Fibroblast of lung (primary cell): ENCODE data around the gene SMCHD1. TPM values are rescaled to one million over a fixed set of nuclear protein-coding genes. Genes with fewer than 3 reads are reported as not detected.

Source experiments
- DNase-seq, 2 donors: peaks; one replicate each; pipeline versions ENCODE4 v3.0.0 to v3.0.0-alpha.2; 2010; ENCODE audit warnings: low read depth in 2 of 2
- H2AFZ ChIP-seq: 2 replicates; pipeline ENCODE4 v1.5.1; 2012; ENCODE audit warnings: low read length, control low read depth, inconsistent platforms
- H3K27ac ChIP-seq: 2 replicates; pipeline ENCODE4 v1.5.1; 2011; ENCODE audit warnings: low read length, control low read depth; ENCODE audit not compliant: insufficient read depth
- H3K27me3 ChIP-seq: 2 replicates; pipeline ENCODE4 v1.5.1; 2011; ENCODE audit warnings: mild to moderate bottlenecking, low read length; ENCODE audit not compliant: control insufficient read depth, insufficient read depth
- H3K36me3 ChIP-seq: 2 replicates; pipeline ENCODE4 v1.5.1; 2011; ENCODE audit warnings: low read length; ENCODE audit not compliant: control insufficient read depth, insufficient read depth
- H3K4me1 ChIP-seq: 2 replicates; pipeline ENCODE4 v1.5.1; 2011; ENCODE audit warnings: low read length; ENCODE audit not compliant: control insufficient read depth, insufficient read depth; ENCODE audit errors: extremely low read depth
- H3K4me2 ChIP-seq: 2 replicates; pipeline ENCODE4 v1.5.1; 2011; ENCODE audit warnings: low read length, control low read depth; ENCODE audit not compliant: insufficient read depth; ENCODE audit errors: extremely low read depth
- H3K4me3 ChIP-seq, 4 experiments: fragments of 200-600 bp in 1 of 4; sonication (generic) in 1 of 4; replicated peaks in 1 of 4; 2 replicates each; pipeline ENCODE4 v1.5.1; 2011 to 2016; ENCODE audit warnings: low read length in 4 of 4, low read depth in 3 of 4, mild to moderate bottlenecking in 3 of 4, control low read depth in 2 of 4, inconsistent platforms in 1 of 4, mixed read lengths in 1 of 4; ENCODE audit not compliant: insufficient read depth in 1 of 4; ENCODE audit errors: control extremely low read depth in 1 of 4
- H3K79me2 ChIP-seq: 2 replicates; pipeline ENCODE4 v1.5.1; 2012; ENCODE audit warnings: mild to moderate bottlenecking, low read length, inconsistent platforms; ENCODE audit not compliant: control insufficient read depth, insufficient read depth
- H3K9ac ChIP-seq: 2 replicates; pipeline ENCODE4 v1.5.1; 2011; ENCODE audit warnings: mild to moderate bottlenecking, low read length, control low read depth; ENCODE audit not compliant: insufficient read depth
- H3K9me3 ChIP-seq: 2 replicates; pipeline ENCODE4 v1.5.1; 2012; ENCODE audit warnings: low read depth, low read length; ENCODE audit not compliant: control insufficient read depth, insufficient read depth
- H4K20me1 ChIP-seq: 2 replicates; pipeline ENCODE4 v1.5.1; 2011; ENCODE audit warnings: low read length; ENCODE audit not compliant: control insufficient read depth, insufficient read depth; ENCODE audit errors: extremely low read depth
- CTCF ChIP-seq, 2 donors: IDR thresholded peaks in 1 of 2; conservative IDR thresholded peaks in 1 of 2; 1 replicate in 1 of 2; 2 replicates in 1 of 2; pipeline ENCODE4 v1.5.1; 2011 to 2012; ENCODE audit warnings: low read length in 2 of 2, control low read depth in 1 of 2, inconsistent platforms in 1 of 2, low read depth in 1 of 2, mild to moderate bottlenecking in 1 of 2
- EZH2 ChIP-seq: IDR thresholded peaks from 2 replicates; pipeline ENCODE4 v1.5.1; 2012; ENCODE audit warnings: low read length, control low read depth, mild to moderate bottlenecking; ENCODE audit errors: missing control alignments
- polyA plus RNA-seq, 2 donors: library from polyadenylated mRNA; depleted of rRNA in 1 of 2; stranded (reverse) in 1 of 2; unstranded in 1 of 2; fragments of >200 nt; gene quantifications; 2 replicates each; pipeline ENCODE4 v1.2.1, GENCODE V29; 2011 to 2012; ENCODE audit warnings: missing spikeins in 1 of 2
- total RNA-seq: library from RNA; depleted of rRNA; stranded (reverse); fragments of >200 nt; gene quantifications from 2 replicates; pipeline ENCODE4 v1.2.1, GENCODE V29; 2014

SMCHD1 gene
- total and polyA plus RNA-seq, 2 donors (not counting 1 experiment from before 2014, with no cell fraction given) = 19.6 to 96.1 TPM

DNA sequence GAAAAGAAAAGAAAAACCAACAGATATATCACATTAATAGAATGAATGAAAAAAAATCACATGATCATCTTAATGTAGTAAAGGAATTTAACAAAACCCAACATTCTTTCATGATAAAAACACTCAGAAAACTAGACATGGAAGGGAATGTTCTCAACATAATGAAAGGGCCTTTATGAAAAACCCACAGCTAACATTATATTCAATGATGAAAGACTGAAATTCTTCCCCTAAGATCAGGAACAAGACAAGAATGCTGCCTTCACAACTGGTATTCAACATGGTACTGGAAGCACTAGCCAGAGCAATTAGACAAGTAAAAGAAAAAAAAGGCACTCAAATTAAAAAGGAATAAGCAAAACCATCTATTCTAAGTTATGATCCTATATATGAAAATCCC, 162.8 kb downstream of the SMCHD1 start:
- no peaks in the 10 kb centered on the region for H4K20me1 ChIP-seq
- no peaks in the 10 kb centered on the region for H3K27me3 ChIP-seq
- H2AFZ ChIP-seq = no peak overlapping the region
- no peak overlapping the region for H3K4me3 ChIP-seq
- H3K9me3 ChIP-seq = no peaks in the 10 kb centered on the region
- no peak for TF ChIP-seq EZH2
- no peak for TF ChIP-seq CTCF (conservative IDR thresholded peaks at IDR 0.05 in 1 of 2, IDR thresholded peaks at IDR 0.05 in 1 of 2; ENCODE audit: low read depth in 1 of 2, low read length in 2 of 2)
- H3K4me2 ChIP-seq = no peak overlapping the region
- H3K9ac ChIP-seq = no peak overlapping the region
- H3K79me2 ChIP-seq = no peaks in the 10 kb centered on the region
- no peaks in the 10 kb centered on the region for H3K36me3 ChIP-seq
- no peak for DNase-seq
- no peak overlapping the region for H3K27ac ChIP-seq
- H3K4me1 ChIP-seq = no peaks in the 10 kb centered on the region

DNA sequence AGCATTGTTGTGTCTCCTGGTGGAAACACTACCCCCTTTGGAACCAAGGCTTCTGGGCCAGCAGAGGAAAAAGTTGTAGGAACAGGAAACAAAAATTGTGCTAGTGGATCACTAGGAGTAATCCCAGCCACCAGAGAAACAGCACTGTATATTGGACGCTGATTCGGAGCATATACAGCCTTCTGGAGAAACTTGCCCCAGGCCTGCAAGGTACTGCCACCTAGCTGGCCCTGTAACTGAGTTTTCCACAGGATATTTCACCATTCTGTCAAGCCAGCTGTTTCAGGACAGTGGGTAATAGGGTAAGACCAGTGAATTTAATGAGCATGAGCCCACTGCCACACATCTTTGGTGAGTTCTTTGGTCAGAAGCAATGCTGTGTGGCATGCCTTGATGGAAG, 166.2 kb downstream of the SMCHD1 start:
- H3K27ac ChIP-seq = no peak overlapping the region

GRCh38 chr18:2822213-2822921, 166.8 kb downstream of the SMCHD1 start:
- Histone ChIP-seq H3K27ac (no peak overlapping the region), H3K9ac (no peak overlapping the region), H3K4me3 (no peak overlapping the region), H3K9me3 (no peaks in the 10 kb centered on the region), H3K79me2 (no peaks in the 10 kb centered on the region), H3K4me1 (no peaks in the 10 kb centered on the region), H3K4me2 (no peak overlapping the region), H2AFZ (no peak overlapping the region), H3K36me3 (no peaks in the 10 kb centered on the region), H3K27me3 (no peaks in the 10 kb centered on the region), H4K20me1 (no peaks in the 10 kb centered on the region)
- TF ChIP-seq EZH2 = no peak
- TF ChIP-seq CTCF (conservative IDR thresholded peaks at IDR 0.05 in 1 of 2, IDR thresholded peaks at IDR 0.05 in 1 of 2; ENCODE audit: low read depth in 1 of 2, low read length in 2 of 2) = no peak
- no peak for DNase-seq

More for the DNA sequence above, 166.2 kb downstream of the SMCHD1 start:
- no peaks in the 10 kb centered on the region for H3K27me3 ChIP-seq
- no peak overlapping the region for H3K4me2 ChIP-seq
- H4K20me1 ChIP-seq = no peaks in the 10 kb centered on the region
- no peak overlapping the region for H2AFZ ChIP-seq
- no peak overlapping the region for H3K9ac ChIP-seq
- no peaks in the 10 kb centered on the region for H3K9me3 ChIP-seq
- H3K4me1 ChIP-seq = no peaks in the 10 kb centered on the region
- H3K36me3 ChIP-seq = no peaks in the 10 kb centered on the region
- DNase-seq = no peak
- H3K4me3 ChIP-seq = no peak overlapping the region
- no peak for TF ChIP-seq EZH2
- no peak for TF ChIP-seq CTCF (conservative IDR thresholded peaks at IDR 0.05 in 1 of 2, IDR thresholded peaks at IDR 0.05 in 1 of 2; ENCODE audit: low read depth in 1 of 2, low read length in 2 of 2)
- no peaks in the 10 kb centered on the region for H3K79me2 ChIP-seq
